HG03025 (cell line): Measurements from ENCODE around the gene RNGTT.
"Not testable (repeated sequence)": the region's sequence is repeated elsewhere in the genome, so short reads cannot be mapped to it uniquely, and the experiment has no call there.

Source experiments
- ATAC-seq: cut with Tn5 transposase; IDR thresholded peaks from one replicate; pipeline ENCODE4 v1.9.1; 2021; ENCODE audit warnings: mild to moderate bottlenecking, moderate library complexity; ENCODE audit not compliant: unreplicated experiment, low FRiP score

RNGTT gene

GRCh38 chr6:88869263-88870020, 94.0 kb downstream of the RNGTT start:
- no peak for ATAC-seq

GRCh38 chr6:88867841-88868731, 95.3 kb downstream of the RNGTT start:
- no peak for ATAC-seq

- no peak for ATAC-seq
Measured at GRCh38 chr6:88866856-88867255, 96.6 kb downstream of the RNGTT start.

- ATAC-seq = no peak
Measured at GRCh38 chr6:88865275-88865674, 98.1 kb downstream of the RNGTT start.

GRCh38 chr6:88864359-88865054, 98.9 kb downstream of the RNGTT start:
- ATAC-seq = no peak

- ATAC-seq = no peak
Measured at GRCh38 chr6:88860310-88860709, 103.1 kb downstream of the RNGTT start.

- ATAC-seq = no peak
Measured at GRCh38 chr6:88858455-88858854, 105.0 kb downstream of the RNGTT start.

GRCh38 chr6:88856566-88856965, 106.9 kb downstream of the RNGTT start:
- ATAC-seq = no peak

- no peak for ATAC-seq
Measured at GRCh38 chr6:88855541-88856147, 107.8 kb downstream of the RNGTT start.

- ATAC-seq = no peak
Measured at GRCh38 chr6:88852775-88853174, 110.6 kb downstream of the RNGTT start.

GRCh38 chr6:88852000-88852399, 111.4 kb downstream of the RNGTT start:
- ATAC-seq = no peak

- ATAC-seq = no peak
Measured at GRCh38 chr6:88848870-88849269, 114.5 kb downstream of the RNGTT start.

- ATAC-seq = no peak
Measured at GRCh38 chr6:88843040-88843439, 120.4 kb downstream of the RNGTT start.

- ATAC-seq = no peak
Measured at GRCh38 chr6:88842320-88842719, 121.1 kb downstream of the RNGTT start.

- ATAC-seq = no peak
Measured at GRCh38 chr6:88840796-88841539, 122.5 kb downstream of the RNGTT start.

- ATAC-seq = no peak
Measured at GRCh38 chr6:88840289-88840688, 123.1 kb downstream of the RNGTT start.

GRCh38 chr6:88839280-88839679, 124.1 kb downstream of the RNGTT start:
- no peak for ATAC-seq

- ATAC-seq = no peak
Measured at GRCh38 chr6:88835210-88835609, 128.2 kb downstream of the RNGTT start.

- not testable (repeated sequence) for ATAC-seq
Measured at GRCh38 chr6:88833071-88833470, 130.3 kb downstream of the RNGTT start.

GRCh38 chr6:88827599-88827998, 135.8 kb downstream of the RNGTT start:
- ATAC-seq = not testable (repeated sequence)
